GM12873 (cell line): ENCODE data around the gene GSTCD.
A peak's percentile ranks its signal among the peaks of the same experiment; 100 is the strongest.

Experiments
- TF ChIP-seq, protein P1 (sequence below): IDR thresholded peaks from 2 replicates; pipeline ENCODE4 v1.5.1; 2012; ENCODE audit warnings: low read depth, mild to moderate bottlenecking, moderate library complexity, low read length, control low read depth; ENCODE audit not compliant: insufficient read depth; ENCODE audit errors: missing control alignments

GSTCD gene

DNA sequence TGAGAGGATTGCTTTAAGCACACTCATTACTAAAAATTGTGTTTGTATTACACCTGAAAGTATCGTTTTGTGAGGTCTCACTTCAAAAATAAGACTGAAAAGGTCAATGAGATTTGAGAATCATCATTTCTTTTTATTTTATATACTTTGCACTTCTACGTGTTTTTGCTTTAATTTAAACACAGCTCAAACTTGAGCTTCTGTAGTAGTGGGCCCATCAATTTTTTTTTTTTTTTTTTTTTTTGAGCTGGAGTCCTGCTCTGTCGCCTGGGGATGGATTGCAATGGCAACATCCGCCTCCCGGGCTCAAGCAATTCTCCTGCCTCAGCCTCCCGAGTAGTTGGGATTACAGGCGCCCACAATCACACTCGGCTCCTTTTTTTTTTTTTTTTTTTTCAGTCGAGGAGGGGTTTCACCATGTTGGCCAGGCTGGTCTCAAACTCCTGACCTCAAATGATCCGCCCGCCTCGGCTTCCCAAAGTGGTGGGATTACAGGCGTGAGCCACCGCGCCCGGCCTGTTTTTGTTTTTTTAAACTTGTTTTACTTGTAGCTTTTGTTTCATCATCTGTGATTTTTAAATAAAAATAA, 1.5 kb downstream of the GSTCD start:
- TF ChIP-seq, protein P1, sequence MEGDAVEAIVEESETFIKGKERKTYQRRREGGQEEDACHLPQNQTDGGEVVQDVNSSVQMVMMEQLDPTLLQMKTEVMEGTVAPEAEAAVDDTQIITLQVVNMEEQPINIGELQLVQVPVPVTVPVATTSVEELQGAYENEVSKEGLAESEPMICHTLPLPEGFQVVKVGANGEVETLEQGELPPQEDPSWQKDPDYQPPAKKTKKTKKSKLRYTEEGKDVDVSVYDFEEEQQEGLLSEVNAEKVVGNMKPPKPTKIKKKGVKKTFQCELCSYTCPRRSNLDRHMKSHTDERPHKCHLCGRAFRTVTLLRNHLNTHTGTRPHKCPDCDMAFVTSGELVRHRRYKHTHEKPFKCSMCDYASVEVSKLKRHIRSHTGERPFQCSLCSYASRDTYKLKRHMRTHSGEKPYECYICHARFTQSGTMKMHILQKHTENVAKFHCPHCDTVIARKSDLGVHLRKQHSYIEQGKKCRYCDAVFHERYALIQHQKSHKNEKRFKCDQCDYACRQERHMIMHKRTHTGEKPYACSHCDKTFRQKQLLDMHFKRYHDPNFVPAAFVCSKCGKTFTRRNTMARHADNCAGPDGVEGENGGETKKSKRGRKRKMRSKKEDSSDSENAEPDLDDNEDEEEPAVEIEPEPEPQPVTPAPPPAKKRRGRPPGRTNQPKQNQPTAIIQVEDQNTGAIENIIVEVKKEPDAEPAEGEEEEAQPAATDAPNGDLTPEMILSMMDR = no peak

DNA sequence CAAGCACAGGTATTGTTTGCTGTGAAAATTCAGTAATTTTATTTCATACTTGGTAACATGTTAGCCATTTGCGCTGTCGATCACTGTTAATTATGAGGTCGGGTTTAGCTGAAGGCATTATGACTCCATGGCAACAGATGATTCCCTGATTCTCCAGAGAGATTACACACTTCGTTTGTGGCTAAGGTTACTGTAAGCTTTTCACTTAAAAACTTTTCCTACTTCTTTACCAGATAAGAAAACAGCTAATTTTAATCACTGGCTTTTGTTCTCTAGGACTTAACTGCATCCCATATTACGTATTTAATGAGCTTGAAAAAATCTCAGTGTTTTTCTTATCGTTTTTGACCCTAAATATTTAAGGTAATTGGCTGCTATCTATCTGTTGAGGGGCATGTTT, 2.1 kb downstream of the GSTCD start:
- TF ChIP-seq, protein P1 = no peak

DNA sequence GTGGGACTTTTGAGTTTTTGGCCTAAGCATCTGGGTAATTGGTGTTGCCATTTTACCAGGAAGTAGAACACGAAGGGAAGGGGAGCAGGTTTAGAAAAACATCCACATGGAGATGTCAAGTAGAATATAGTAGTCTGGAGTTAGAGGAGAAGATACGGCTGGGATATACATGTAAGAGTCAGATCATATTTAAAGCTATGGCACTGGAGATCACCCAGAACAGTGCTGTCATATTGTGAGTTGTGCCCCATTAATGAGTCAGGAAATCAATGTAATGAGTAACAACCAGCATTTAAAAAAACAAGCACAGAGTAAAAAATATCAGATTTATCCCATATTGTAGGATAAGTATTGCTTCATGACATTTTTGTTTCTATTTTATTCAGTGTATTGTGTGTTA, 4.2 kb downstream of the GSTCD start:
- TF ChIP-seq, protein P1 = no peak

DNA sequence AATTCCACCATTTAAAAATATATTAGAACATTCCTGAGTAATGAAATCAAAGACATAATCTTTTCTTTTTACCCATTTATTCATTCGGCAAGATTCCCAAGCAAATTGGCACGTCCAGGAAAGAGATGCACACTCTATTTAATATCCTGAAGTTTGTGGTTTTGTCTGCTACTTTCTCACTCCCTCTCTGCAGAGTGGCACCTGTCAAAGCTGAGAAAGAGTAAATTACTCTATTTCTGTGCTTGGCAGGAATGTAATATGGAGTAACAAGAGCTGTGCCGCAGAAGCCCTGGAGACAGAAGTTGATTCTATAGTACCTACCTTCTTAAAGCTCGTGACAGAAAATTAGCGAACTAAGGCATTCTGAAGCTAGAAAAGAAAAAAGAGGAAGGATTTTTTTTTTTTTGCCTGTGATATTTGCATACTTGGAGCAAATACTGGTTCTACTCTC, 5.5 kb downstream of the GSTCD start:
- TF ChIP-seq, protein P1 = no peak

DNA sequence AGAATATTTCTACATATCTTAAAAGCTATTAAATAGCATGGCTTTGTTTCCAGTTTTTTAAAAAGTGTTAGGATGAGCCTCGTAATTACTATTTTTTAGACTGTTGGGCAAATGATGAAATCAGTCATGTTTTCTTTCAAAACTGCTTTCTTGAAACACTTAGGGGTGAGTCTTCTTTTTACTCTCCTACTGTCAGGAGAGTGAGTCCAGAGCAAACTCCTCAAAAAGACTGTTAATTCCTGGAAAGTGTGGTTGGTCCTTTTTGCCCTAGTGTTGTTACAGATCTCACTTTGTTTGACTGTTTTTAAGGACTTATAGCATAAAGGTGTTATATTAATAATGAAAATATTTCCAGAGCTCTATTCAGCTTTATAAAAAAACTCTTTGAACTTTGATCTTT, 6.3 kb downstream of the GSTCD start:
- TF ChIP-seq, protein P1 = no peak

DNA sequence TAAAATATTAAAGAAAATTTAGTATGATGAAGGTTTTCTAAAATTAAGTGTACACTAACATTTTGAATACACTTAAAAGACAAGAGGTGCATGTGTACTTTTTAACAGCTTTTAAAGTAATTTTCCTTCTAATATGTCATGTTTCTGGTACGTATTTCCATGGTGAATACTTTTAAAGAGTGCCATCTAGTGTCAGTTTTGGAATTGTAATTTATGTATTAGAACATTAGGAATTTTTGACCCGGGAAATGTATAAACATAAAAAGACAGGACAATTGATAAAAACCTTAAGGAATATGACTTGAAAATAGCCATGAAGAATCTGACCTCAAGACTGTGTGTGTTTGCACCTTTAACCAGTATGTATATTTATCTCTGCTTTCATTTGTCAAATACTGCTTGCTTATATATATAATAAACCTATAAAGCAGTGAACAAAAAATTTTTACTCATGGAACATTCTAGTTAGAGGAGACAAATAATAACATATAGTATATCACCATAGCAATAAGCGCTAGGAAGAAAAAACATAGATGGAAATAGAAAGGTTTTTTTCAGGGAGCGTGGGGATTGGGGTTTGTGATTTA, 7.2 kb downstream of the GSTCD start:
- TF ChIP-seq, protein P1 = peak; percentile 18

DNA sequence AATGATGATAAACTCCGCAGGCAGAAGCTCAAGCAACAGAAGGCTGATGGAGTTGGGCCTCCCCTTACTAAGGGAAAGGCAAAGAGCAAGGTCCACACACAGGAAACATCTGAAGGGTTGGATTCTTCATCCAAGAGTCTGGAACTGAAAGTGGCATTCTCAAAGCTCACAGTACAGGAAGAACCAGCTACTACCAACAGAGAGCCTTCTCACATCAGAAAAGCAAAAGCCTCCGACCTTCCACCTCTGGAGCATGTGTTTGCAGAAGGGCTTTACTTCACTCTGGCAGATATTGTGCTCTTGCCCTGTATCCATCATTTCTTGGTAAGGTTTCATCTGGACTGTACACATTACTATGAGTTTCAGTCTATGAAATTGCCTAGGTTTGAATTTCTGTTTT, 10.6 kb downstream of the GSTCD start:
- TF ChIP-seq, protein P1 = no peak

DNA sequence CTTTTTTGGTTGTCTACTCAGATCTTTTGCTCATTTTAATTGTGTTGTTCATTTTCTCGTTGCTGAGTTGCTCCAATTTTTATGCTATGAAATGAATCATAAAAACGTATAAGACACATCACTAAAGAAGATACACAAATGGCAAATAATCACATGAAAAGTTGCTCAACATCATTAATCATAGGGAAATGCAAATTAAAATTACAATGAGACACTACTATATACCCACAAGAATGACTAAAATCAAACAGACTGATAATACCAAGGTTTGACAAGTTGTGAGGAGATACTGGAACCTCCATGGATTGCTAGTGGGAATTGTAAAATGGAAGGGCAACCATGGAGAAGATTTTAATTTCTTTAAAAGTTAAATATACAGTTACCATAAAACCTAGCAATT, 17.0 kb downstream of the GSTCD start:
- TF ChIP-seq, protein P1 = no peak
